PFSK-1 (cell line): ENCODE measurements around the gene MBNL1.

Experiments
- POLR2AphosphoS5 ChIP-seq: IDR thresholded peaks from 2 replicates; pipeline ENCODE4 v1.6.1; 2012; ENCODE audit warnings: low read depth, mild to moderate bottlenecking, control low read depth, low read length, moderate library complexity
- SIN3A ChIP-seq: IDR thresholded peaks from 2 replicates; pipeline ENCODE4 v1.6.1; 2012; ENCODE audit warnings: mild to moderate bottlenecking, low read length, moderate library complexity, borderline replicate concordance; ENCODE audit not compliant: insufficient read depth
- TAF1 ChIP-seq: IDR thresholded peaks from 2 replicates; pipeline ENCODE4 v1.6.1; 2012; ENCODE audit warnings: low read length, control low read depth, borderline replicate concordance; ENCODE audit not compliant: insufficient read depth

DNA sequence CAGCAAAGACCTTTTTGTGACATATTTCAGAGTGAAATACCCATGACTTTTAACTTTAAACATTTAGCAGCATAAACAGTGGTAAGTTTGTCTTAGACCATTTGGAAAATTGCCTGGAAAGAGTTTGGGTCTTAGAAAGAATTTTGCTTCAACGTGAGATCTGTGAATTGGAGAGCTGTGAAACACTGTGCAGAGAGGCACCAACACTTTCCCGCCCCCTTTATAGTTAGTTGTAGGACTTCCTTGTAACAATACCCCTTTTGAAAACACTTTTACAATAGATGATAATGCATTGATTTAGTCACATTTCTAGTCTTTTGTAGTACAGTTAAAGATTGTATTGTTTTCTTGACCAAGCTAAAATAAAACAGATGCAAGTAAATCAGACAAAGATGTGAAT is 43.5 kb upstream of the MBNL1 start:
- TF ChIP-seq TAF1 (no peak), POLR2AphosphoS5 (no peak), SIN3A (no peak)
